Prostate gland (tissue), 2 donors: ENCODE measurements around the gene GGACT. TPM values are rescaled to one million over a fixed set of nuclear protein-coding genes. Genes with fewer than 3 reads are reported as not detected.

ENCODE experiments used
- DNase-seq: peaks from one replicate; pipeline ENCODE4 v3.0.0-alpha.2; 2019; ENCODE audit warnings: low spot score
- H3K27ac ChIP-seq, 2 donors: fragments of 200-600 bp; sonication (generic); 2 replicates each; pipeline ENCODE4 v1.5.1; 2017 to 2019
- H3K27me3 ChIP-seq: fragments of 200-600 bp; sonication (generic); replicated peaks from 2 replicates; pipeline ENCODE4 v1.5.1; 2019; ENCODE audit not compliant: insufficient read depth
- H3K36me3 ChIP-seq, 2 donors: fragments of 200-600 bp; sonication (generic); 1 replicate in 1 of 2; 2 replicates in 1 of 2; pipeline versions ENCODE4 v1.5.1 to v1.8.1; 2017 to 2019
- H3K4me1 ChIP-seq: fragments of 200-600 bp; sonication (generic); replicated peaks from 2 replicates; pipeline ENCODE4 v1.5.1; 2019
- H3K4me3 ChIP-seq, 2 donors: fragments of 200-600 bp; sonication (generic); 2 replicates each; pipeline ENCODE4 v1.5.1; 2017 to 2019
- H3K9me3 ChIP-seq: fragments of 200-600 bp; sonication (generic); 2 replicates; pipeline ENCODE4 v1.5.1; 2017
- POLR2A ChIP-seq: fragments of 450-650 bp; IDR thresholded peaks from one replicate; pipeline ENCODE4 v1.6.1; 2016; ENCODE audit warnings: antibody characterized with exemption, mild to moderate bottlenecking
- POLR2AphosphoS5 ChIP-seq: sonication (generic); formaldehyde crosslinking; IDR thresholded peaks from one replicate; pipeline ENCODE4 v1.6.1; 2017; ENCODE audit warnings: antibody characterized with exemption
- WGBS: methylation state at CpG from one replicate; pipeline ENCODE4 v1.1.5; 2018; 5-methylcytosine and 5-hydroxymethylcytosine counted together
- intact Hi-C: fragments of 100-400 bp; cut with DNase I; formaldehyde crosslinking; loops from one replicate; pipeline ENCODE4 v1.14.2; 2022
- total RNA-seq, 2 donors: library from RNA; depleted of rRNA; stranded (reverse); fragments of >200 nt; gene quantifications; one replicate each; pipeline ENCODE4 v1.1.0, GENCODE V29; 2016
- TF ChIP-seq, protein P1 (sequence below), 4 experiments: fragments of 200-600 bp in 2 of 4; fragments of 450-650 bp in 2 of 4; sonication (generic) in 2 of 4; IDR thresholded peaks; 1 replicate in 3 of 4; 2 replicates in 1 of 4; pipeline ENCODE4 v1.5.1; 2016 to 2019; ENCODE audit warnings: antibody characterized with exemption in 4 of 4, mild to moderate bottlenecking in 2 of 4, moderate library complexity in 2 of 4

GGACT gene
- total RNA-seq, 2 donors from 2014 or later = 4.8 to 15.1 TPM

DNA sequence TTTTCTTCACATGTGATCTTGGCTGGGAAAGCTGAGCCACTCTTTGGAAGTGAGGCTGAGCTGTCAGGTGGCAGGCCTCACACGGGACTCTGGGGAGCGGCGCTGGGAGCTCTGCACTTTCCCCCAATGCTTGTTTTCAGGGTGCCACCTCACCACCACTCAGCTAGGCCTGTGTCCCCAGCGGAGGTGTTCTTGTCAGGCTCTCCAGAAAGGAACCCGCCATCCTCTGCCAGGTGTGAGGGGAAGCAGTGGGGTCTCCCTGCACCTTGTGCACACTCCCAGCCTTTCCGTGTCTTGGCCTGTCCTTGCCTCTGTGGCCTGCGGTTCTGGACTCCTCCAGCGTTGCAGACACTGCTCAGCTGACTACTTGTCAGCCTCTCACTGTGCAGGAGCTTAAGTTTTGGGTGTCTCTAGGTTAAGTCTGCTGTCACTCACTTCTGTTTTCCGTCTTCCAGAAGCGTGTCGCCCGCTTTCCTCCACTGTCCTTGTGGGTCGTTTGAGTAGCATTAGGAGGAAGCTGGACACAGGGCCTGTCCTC is 51.9 kb downstream of the GGACT start:
- H3K4me3 ChIP-seq = no peak overlapping the region
- no peaks in the 10 kb centered on the region for H3K36me3 ChIP-seq
- no peaks in the 10 kb centered on the region for H3K27me3 ChIP-seq
- H3K4me1 ChIP-seq = no peaks in the 10 kb centered on the region
- intact Hi-C loops = no loop called here
- 92% methylated on average over 13 of the region's 13 CpGs for WGBS
- no peak overlapping the region for H3K27ac ChIP-seq
- DNase-seq = no peak
- no peaks in the 10 kb centered on the region for H3K9me3 ChIP-seq
- TF ChIP-seq POLR2AphosphoS5 (no peak), POLR2A (no peak)
- TF ChIP-seq, protein P1, sequence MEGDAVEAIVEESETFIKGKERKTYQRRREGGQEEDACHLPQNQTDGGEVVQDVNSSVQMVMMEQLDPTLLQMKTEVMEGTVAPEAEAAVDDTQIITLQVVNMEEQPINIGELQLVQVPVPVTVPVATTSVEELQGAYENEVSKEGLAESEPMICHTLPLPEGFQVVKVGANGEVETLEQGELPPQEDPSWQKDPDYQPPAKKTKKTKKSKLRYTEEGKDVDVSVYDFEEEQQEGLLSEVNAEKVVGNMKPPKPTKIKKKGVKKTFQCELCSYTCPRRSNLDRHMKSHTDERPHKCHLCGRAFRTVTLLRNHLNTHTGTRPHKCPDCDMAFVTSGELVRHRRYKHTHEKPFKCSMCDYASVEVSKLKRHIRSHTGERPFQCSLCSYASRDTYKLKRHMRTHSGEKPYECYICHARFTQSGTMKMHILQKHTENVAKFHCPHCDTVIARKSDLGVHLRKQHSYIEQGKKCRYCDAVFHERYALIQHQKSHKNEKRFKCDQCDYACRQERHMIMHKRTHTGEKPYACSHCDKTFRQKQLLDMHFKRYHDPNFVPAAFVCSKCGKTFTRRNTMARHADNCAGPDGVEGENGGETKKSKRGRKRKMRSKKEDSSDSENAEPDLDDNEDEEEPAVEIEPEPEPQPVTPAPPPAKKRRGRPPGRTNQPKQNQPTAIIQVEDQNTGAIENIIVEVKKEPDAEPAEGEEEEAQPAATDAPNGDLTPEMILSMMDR (IDR thresholded peaks at IDR 0.05) = no peak

DNA sequence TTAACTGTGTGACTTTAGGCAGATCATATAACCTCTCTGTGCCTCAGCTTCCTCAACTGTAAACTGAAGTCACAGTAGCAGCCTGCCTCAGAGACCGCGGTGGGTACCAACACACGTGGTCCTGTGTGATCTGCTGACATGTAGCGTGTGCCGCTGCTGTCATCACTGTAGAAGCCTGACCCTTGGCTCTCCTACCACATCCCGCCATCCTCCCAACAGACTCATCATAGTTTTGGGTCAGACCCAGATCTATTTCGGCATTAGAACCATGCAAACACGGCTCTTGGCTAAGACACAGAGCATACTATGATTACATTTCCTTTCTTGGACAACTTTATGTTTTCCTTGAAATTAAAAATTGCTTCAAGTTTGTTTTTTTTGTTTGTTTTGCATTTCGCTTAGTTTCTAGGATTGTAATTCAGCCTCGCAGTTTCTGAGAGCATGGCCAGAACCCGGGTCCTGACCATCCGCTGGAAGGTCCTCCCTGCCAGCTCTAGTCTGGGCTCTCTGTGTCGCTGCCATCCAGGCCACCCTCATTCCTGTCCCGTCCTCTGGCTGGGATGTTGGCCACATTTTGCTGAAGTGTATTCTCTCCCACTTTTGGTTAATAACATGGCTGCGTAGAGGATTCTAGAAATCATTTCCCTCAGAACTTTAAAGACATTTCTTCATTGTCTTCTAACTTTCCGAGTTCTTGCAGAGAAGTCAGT is 53.0 kb downstream of the GGACT start:
- no peaks in the 10 kb centered on the region for H3K36me3 ChIP-seq
- no peak for DNase-seq
- H3K9me3 ChIP-seq = no peaks in the 10 kb centered on the region
- no peak for TF ChIP-seq POLR2A
- no peak for TF ChIP-seq POLR2AphosphoS5
- TF ChIP-seq, protein P1 (IDR thresholded peaks at IDR 0.05) = no peak
- H3K27me3 ChIP-seq = no peaks in the 10 kb centered on the region
- no peak overlapping the region for H3K27ac ChIP-seq
- H3K4me1 ChIP-seq = no peaks in the 10 kb centered on the region
- no peak overlapping the region for H3K4me3 ChIP-seq
- intact Hi-C loops = no loop called here
- WGBS = 88% methylated on average over 16 of the region's 16 CpGs

DNA sequence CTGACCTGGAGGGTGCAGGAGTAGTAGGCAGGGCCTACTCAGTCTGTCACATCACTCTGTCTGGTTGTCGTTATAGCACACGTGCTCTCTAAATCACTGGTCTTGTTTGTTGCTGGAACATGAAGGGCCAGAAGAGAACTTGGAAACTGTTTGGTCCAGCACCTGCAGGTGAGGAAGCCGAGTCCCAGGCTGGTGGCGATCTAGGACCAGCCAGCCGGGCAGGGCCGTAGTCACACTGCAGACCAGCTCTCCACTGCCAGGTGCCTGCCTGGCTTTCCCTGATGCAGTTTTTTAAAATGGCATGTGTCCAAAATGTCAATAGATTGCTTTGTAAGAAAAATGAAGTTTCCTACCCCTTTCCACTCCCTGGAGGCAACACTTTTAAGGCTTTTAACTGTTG is 53.7 kb downstream of the GGACT start:
- Histone ChIP-seq H3K27me3 (no peaks in the 10 kb centered on the region), H3K4me1 (no peaks in the 10 kb centered on the region), H3K9me3 (no peaks in the 10 kb centered on the region), H3K36me3 (no peaks in the 10 kb centered on the region), H3K27ac (no peak overlapping the region), H3K4me3 (no peak overlapping the region)
- intact Hi-C loops = no loop called here
- WGBS = 79% methylated on average over 6 of the region's 6 CpGs
- no peak for TF ChIP-seq POLR2AphosphoS5
- no peak for TF ChIP-seq POLR2A
- TF ChIP-seq, protein P1 (IDR thresholded peaks at IDR 0.05) = no peak
- DNase-seq = no peak

DNA sequence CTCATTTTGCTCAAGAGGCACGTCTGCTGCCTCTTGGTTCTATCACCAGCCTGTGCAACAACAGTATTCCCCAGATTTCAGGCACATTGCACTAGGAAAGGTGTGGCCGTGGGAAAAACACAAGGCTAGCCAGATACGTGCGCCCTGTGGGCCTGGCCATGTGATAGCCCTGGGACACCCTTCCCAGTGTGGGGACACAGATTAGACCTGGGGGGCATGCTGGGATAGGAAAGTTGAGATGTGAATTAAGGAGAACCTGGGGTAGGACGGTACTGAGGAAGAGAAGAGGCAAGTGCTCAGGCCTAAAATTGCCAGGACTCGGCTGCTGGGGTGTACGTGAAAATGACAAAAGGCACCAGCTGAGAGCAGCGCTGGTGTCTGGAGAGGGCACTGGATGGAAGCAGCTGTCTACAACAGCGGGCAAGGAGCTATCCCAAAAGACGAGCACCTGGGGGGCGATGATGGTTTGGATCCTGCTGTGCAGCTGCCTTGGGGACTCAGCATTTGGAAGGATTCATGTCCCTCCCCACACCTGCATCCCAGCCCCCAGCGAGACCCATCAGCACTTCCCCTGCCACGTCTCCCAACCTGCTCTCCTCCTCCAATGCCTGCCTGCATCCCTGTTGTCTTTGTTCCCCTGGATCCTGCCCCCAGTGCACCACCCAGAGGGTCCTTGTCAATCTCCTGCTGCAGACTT is 54.3 kb downstream of the GGACT start:
- DNase-seq = no peak
- WGBS = 94% methylated on average over 13 of the region's 13 CpGs
- TF ChIP-seq POLR2A = no peak
- no peaks in the 10 kb centered on the region for H3K27me3 ChIP-seq
- H3K9me3 ChIP-seq = no peaks in the 10 kb centered on the region
- intact Hi-C loops = no loop called here
- no peaks in the 10 kb centered on the region for H3K4me1 ChIP-seq
- no peak overlapping the region for H3K4me3 ChIP-seq
- no peaks in the 10 kb centered on the region for H3K36me3 ChIP-seq
- H3K27ac ChIP-seq = no peak overlapping the region

DNA sequence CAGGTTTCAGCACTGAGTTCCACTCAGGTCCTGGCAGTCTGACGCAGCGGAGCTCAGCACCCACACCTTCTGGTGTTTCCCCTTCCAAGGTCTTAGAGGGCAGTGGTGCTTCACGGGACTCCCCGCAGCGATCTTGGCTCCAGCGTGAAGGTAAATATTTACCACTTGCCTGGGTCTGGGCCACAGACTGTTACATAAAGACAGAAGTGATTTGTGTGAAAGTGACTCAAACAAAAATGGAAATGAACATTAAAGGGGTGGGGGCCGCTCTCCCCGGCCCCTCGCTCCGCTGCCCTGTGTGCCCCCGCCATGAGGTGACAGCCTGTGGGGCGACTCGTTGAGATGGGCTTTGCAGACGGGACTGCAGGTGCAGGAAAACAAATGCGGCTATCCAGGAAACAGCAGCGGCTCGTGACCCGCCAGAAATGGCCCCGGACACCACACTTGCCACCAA is 55.0 kb downstream of the GGACT start:
- H3K27ac ChIP-seq = no peak overlapping the region
- intact Hi-C loops = no loop called here
- no peaks in the 10 kb centered on the region for H3K36me3 ChIP-seq
- no peak for DNase-seq
- H3K4me1 ChIP-seq = no peaks in the 10 kb centered on the region
- TF ChIP-seq POLR2A = no peak
- TF ChIP-seq, protein P1 (IDR thresholded peaks at IDR 0.05) = no peak
- TF ChIP-seq POLR2AphosphoS5 = peak; percentile 5
- H3K9me3 ChIP-seq = no peaks in the 10 kb centered on the region
- no peaks in the 10 kb centered on the region for H3K27me3 ChIP-seq
- no peak overlapping the region for H3K4me3 ChIP-seq
- WGBS = 68% methylated on average over 19 of the region's 19 CpGs
